ENCODE data around the gene PLCH1. TPM values are rescaled to one million over a fixed set of nuclear protein-coding genes. Genes with fewer than 3 reads are reported as not detected.

Gene PLCH1
- total RNA-seq, 2 experiments from 2014 or later: 0.06 TPM; not detected in 1

- Histone ChIP-seq H2AFZ (ENCODE audit: low read length) (no peak overlapping the region), H3K9me2 (ENCODE audit: insufficient read depth, low read length) (no peaks in the 10 kb centered on the region), H3K79me2 (ENCODE audit: insufficient read depth, low read depth, low read length) (no peaks in the 10 kb centered on the region), H3K36me3 (ENCODE audit: insufficient read depth, low read length) (no peaks in the 10 kb centered on the region), H3K9me3 (ENCODE audit: low read length) (no peaks in the 10 kb centered on the region), H3K4me1 (ENCODE audit: insufficient read depth, low read length, poor library complexity, severe bottlenecking) (peaks cover 8% of the 10 kb centered on the region), H3K27ac (ENCODE audit: low read depth, low read length, poor library complexity, severe bottlenecking) (no peak overlapping the region), H4K20me1 (ENCODE audit: insufficient read depth, low read length) (no peaks in the 10 kb centered on the region), H3K4me2 (ENCODE audit: low read length) (no peak overlapping the region), H3K4me3 (ENCODE audit: low read depth, low read length, poor library complexity, severe bottlenecking) (no peak overlapping the region)
- peak; percentile 13 for DNase-seq (ENCODE audit: low spot score)
- intact Hi-C loops (cut with micrococcal nuclease; ENCODE audit: unreplicated experiment): no loop called here
- no TSS peak for BruUV-seq (replicated peaks)
- ChIA-PET POLR2A (interaction anchor here (0.7 to 1.1 kb wide), 2 partner anchors 9 to 282 kb away, joined by 6 to 7 read pairs; no protein-coding TSS in a partner anchor), CTCF (ENCODE audit: unreplicated experiment) (no interaction called here)
- no peak for TF ChIP-seq EZH2phosphoT487 (IDR thresholded peaks at IDR 0.05; ENCODE audit: borderline replicate concordance, low read depth, low read length)
- TF ChIP-seq, protein P1, sequence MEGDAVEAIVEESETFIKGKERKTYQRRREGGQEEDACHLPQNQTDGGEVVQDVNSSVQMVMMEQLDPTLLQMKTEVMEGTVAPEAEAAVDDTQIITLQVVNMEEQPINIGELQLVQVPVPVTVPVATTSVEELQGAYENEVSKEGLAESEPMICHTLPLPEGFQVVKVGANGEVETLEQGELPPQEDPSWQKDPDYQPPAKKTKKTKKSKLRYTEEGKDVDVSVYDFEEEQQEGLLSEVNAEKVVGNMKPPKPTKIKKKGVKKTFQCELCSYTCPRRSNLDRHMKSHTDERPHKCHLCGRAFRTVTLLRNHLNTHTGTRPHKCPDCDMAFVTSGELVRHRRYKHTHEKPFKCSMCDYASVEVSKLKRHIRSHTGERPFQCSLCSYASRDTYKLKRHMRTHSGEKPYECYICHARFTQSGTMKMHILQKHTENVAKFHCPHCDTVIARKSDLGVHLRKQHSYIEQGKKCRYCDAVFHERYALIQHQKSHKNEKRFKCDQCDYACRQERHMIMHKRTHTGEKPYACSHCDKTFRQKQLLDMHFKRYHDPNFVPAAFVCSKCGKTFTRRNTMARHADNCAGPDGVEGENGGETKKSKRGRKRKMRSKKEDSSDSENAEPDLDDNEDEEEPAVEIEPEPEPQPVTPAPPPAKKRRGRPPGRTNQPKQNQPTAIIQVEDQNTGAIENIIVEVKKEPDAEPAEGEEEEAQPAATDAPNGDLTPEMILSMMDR (conservative IDR thresholded peaks at IDR 0.05; ENCODE audit: low read length): no peak
Measured at GRCh38 chr3:155528579-155528978, 216.3 kb downstream of the PLCH1 start.

DNA sequence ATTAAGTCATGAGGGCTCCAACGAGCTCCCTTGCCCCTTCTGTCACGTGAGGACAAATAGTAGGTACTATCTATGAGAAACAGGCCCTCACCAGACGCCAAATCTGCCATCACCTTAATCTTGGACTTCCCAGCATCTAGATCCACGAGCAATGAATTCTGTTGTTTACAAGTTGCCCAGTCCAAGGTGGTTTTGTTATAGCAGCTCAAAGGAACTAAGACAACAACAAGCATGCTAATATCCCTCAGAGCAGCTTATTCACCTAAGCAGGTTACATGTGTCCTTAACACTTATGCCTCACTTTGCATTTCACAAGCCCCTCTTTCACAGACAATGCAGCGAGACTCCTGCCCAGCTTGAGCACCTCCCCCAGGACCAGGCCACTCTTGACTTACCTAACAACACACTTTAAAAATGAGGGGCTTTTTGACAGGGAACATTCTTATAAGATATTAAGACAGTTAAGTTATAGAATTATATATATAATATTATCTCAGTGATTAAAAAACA lies 219.5 kb downstream of the PLCH1 start:
- Histone ChIP-seq H2AFZ (ENCODE audit: low read length) (no peak overlapping the region), H3K4me2 (ENCODE audit: low read length) (no peak overlapping the region), H3K79me2 (ENCODE audit: insufficient read depth, low read depth, low read length) (no peaks in the 10 kb centered on the region), H3K9me3 (ENCODE audit: low read length) (no peaks in the 10 kb centered on the region), H3K27ac (ENCODE audit: low read depth, low read length, poor library complexity, severe bottlenecking) (no peak overlapping the region), H3K4me3 (ENCODE audit: low read depth, low read length, poor library complexity, severe bottlenecking) (no peak overlapping the region), H3K9me2 (ENCODE audit: insufficient read depth, low read length) (no peaks in the 10 kb centered on the region), H4K20me1 (ENCODE audit: insufficient read depth, low read length) (no peaks in the 10 kb centered on the region), H3K36me3 (ENCODE audit: insufficient read depth, low read length) (no peaks in the 10 kb centered on the region), H3K4me1 (ENCODE audit: insufficient read depth, low read length, poor library complexity, severe bottlenecking) (peaks cover 8% of the 10 kb centered on the region)
- DNase-seq (ENCODE audit: low spot score): no peak
- ChIA-PET CTCF (ENCODE audit: unreplicated experiment) (no interaction called here), POLR2A (no interaction called here)
- no TSS peak for BruUV-seq (replicated peaks)
- TF ChIP-seq, protein P1 (conservative IDR thresholded peaks at IDR 0.05; ENCODE audit: low read length): no peak
- no peak for TF ChIP-seq EZH2phosphoT487 (IDR thresholded peaks at IDR 0.05; ENCODE audit: borderline replicate concordance, low read depth, low read length)
- intact Hi-C loops (cut with micrococcal nuclease; ENCODE audit: unreplicated experiment): no loop called here

GRCh38 chr3:155520463-155520862 lies 224.4 kb downstream of the PLCH1 start:
- DNase-seq (ENCODE audit: low spot score): no peak
- no peak overlapping the region for H3K4me2 ChIP-seq (ENCODE audit: low read length)
- H3K4me3 ChIP-seq (ENCODE audit: low read depth, low read length, poor library complexity, severe bottlenecking): no peak overlapping the region
- no peaks in the 10 kb centered on the region for H3K9me3 ChIP-seq (ENCODE audit: low read length)
- no peak overlapping the region for H3K27ac ChIP-seq (ENCODE audit: low read depth, low read length, poor library complexity, severe bottlenecking)
- no peaks in the 10 kb centered on the region for H4K20me1 ChIP-seq (ENCODE audit: insufficient read depth, low read length)
- intact Hi-C loops (cut with micrococcal nuclease; ENCODE audit: unreplicated experiment): no loop called here
- TF ChIP-seq, protein P1 (conservative IDR thresholded peaks at IDR 0.05; ENCODE audit: low read length): no peak
- TF ChIP-seq EZH2phosphoT487 (IDR thresholded peaks at IDR 0.05; ENCODE audit: borderline replicate concordance, low read depth, low read length): no peak
- no TSS peak for BruUV-seq (replicated peaks)
- ChIA-PET CTCF (ENCODE audit: unreplicated experiment) (no interaction called here), POLR2A (interaction anchor here (0.5 to 1.5 kb wide), 2 partner anchors 8 to 767 kb away, joined by 3 to 7 read pairs; no protein-coding TSS in a partner anchor)
- no peaks in the 10 kb centered on the region for H3K9me2 ChIP-seq (ENCODE audit: insufficient read depth, low read length)
- H3K4me1 ChIP-seq (ENCODE audit: insufficient read depth, low read length, poor library complexity, severe bottlenecking): peaks cover 17% of the 10 kb centered on the region
- no peak overlapping the region for H2AFZ ChIP-seq (ENCODE audit: low read length)
- no peaks in the 10 kb centered on the region for H3K79me2 ChIP-seq (ENCODE audit: insufficient read depth, low read depth, low read length)
- no peaks in the 10 kb centered on the region for H3K36me3 ChIP-seq (ENCODE audit: insufficient read depth, low read length)

All from OCI-LY7 (cell line).